ENCODE data around the gene FXYD6. TPM values are rescaled to one million over a fixed set of nuclear protein-coding genes. Genes with fewer than 3 reads are reported as not detected.

FXYD6 gene
- total RNA-seq, 2 experiments from 2014 or later, result not detected

GRCh38 chr11:117888139-117888566 is 11.7 kb upstream of the FXYD6 start:
- H3K9me3 ChIP-seq (ENCODE audit: low read length), result no peaks in the 10 kb centered on the region
- H3K4me1 ChIP-seq (ENCODE audit: insufficient read depth, low read length, poor library complexity, severe bottlenecking), result no peaks in the 10 kb centered on the region
- ChIA-PET CTCF (ENCODE audit: unreplicated experiment) (no interaction called here), POLR2A (no interaction called here)
- intact Hi-C loops (cut with micrococcal nuclease; ENCODE audit: unreplicated experiment), result no loop called here
- no TSS peak for BruUV-seq (replicated peaks)
- no peaks in the 10 kb centered on the region for H3K9me2 ChIP-seq (ENCODE audit: insufficient read depth, low read length)
- no peak overlapping the region for H3K4me3 ChIP-seq (ENCODE audit: low read depth, low read length, poor library complexity, severe bottlenecking)
- H3K36me3 ChIP-seq (ENCODE audit: insufficient read depth, low read length), result no peaks in the 10 kb centered on the region
- H4K20me1 ChIP-seq (ENCODE audit: insufficient read depth, low read length), result no peaks in the 10 kb centered on the region
- no peaks in the 10 kb centered on the region for H3K79me2 ChIP-seq (ENCODE audit: insufficient read depth, low read depth, low read length)
- no peak overlapping the region for H2AFZ ChIP-seq (ENCODE audit: low read length)
- H3K4me2 ChIP-seq (ENCODE audit: low read length), result no peak overlapping the region
- no peak for TF ChIP-seq EZH2phosphoT487 (IDR thresholded peaks at IDR 0.05; ENCODE audit: borderline replicate concordance, low read depth, low read length)
- no peak for DNase-seq (ENCODE audit: low spot score)
- H3K27ac ChIP-seq (ENCODE audit: low read depth, low read length, poor library complexity, severe bottlenecking), result no peak overlapping the region

- Histone ChIP-seq H3K9me2 (ENCODE audit: insufficient read depth, low read length) (no peaks in the 10 kb centered on the region), H3K4me2 (ENCODE audit: low read length) (no peak overlapping the region), H3K4me3 (ENCODE audit: low read depth, low read length, poor library complexity, severe bottlenecking) (no peak overlapping the region), H3K27ac (ENCODE audit: low read depth, low read length, poor library complexity, severe bottlenecking) (no peak overlapping the region), H3K4me1 (ENCODE audit: insufficient read depth, low read length, poor library complexity, severe bottlenecking) (no peaks in the 10 kb centered on the region), H2AFZ (ENCODE audit: low read length) (no peak overlapping the region), H3K9me3 (ENCODE audit: low read length) (no peaks in the 10 kb centered on the region), H3K79me2 (ENCODE audit: insufficient read depth, low read depth, low read length) (no peaks in the 10 kb centered on the region), H3K36me3 (ENCODE audit: insufficient read depth, low read length) (no peaks in the 10 kb centered on the region), H4K20me1 (ENCODE audit: insufficient read depth, low read length) (no peaks in the 10 kb centered on the region)
- intact Hi-C loops (cut with micrococcal nuclease; ENCODE audit: unreplicated experiment), result no loop called here
- BruUV-seq (replicated peaks), result no TSS peak
- ChIA-PET CTCF (ENCODE audit: unreplicated experiment) (no interaction called here), POLR2A (no interaction called here)
- DNase-seq (ENCODE audit: low spot score), result no peak
- no peak for TF ChIP-seq EZH2phosphoT487 (IDR thresholded peaks at IDR 0.05; ENCODE audit: borderline replicate concordance, low read depth, low read length)
- TF ChIP-seq CTCF (conservative IDR thresholded peaks at IDR 0.05; ENCODE audit: low read length), result no peak
These were observed 11.1 kb upstream of the FXYD6 start for GRCh38 chr11:117887431-117888138.

- BruUV-seq (replicated peaks), result no TSS peak
- H3K27ac ChIP-seq (ENCODE audit: low read depth, low read length, poor library complexity, severe bottlenecking), result no peak overlapping the region
These were observed 9.3 kb upstream of the FXYD6 start for GRCh38 chr11:117885777-117886176.

More at GRCh38 chr11:117885777-117886176, 9.3 kb upstream of the FXYD6 start:
- Histone ChIP-seq H4K20me1 (ENCODE audit: insufficient read depth, low read length) (no peaks in the 10 kb centered on the region), H3K4me2 (ENCODE audit: low read length) (no peak overlapping the region), H3K9me2 (ENCODE audit: insufficient read depth, low read length) (no peaks in the 10 kb centered on the region), H2AFZ (ENCODE audit: low read length) (no peak overlapping the region), H3K4me3 (ENCODE audit: low read depth, low read length, poor library complexity, severe bottlenecking) (no peak overlapping the region), H3K9me3 (ENCODE audit: low read length) (no peaks in the 10 kb centered on the region), H3K4me1 (ENCODE audit: insufficient read depth, low read length, poor library complexity, severe bottlenecking) (no peaks in the 10 kb centered on the region), H3K36me3 (ENCODE audit: insufficient read depth, low read length) (no peaks in the 10 kb centered on the region), H3K79me2 (ENCODE audit: insufficient read depth, low read depth, low read length) (no peaks in the 10 kb centered on the region)
- ChIA-PET POLR2A (no interaction called here), CTCF (ENCODE audit: unreplicated experiment) (no interaction called here)
- TF ChIP-seq EZH2phosphoT487 (IDR thresholded peaks at IDR 0.05; ENCODE audit: borderline replicate concordance, low read depth, low read length), result no peak
- no peak for TF ChIP-seq CTCF (conservative IDR thresholded peaks at IDR 0.05; ENCODE audit: low read length)
- intact Hi-C loops (cut with micrococcal nuclease; ENCODE audit: unreplicated experiment), result no loop called here
- DNase-seq (ENCODE audit: low spot score), result no peak

All from OCI-LY7 (cell line).